GM19455 (cell line): ENCODE data around the gene FOXO3.
"Not testable (repeated sequence)": the region's sequence is repeated elsewhere in the genome, so short reads cannot be mapped to it uniquely, and the experiment has no call there.

ENCODE experiments used
- ATAC-seq: cut with Tn5 transposase; IDR thresholded peaks from one replicate; pipeline ENCODE4 v1.9.1; 2021; ENCODE audit not compliant: unreplicated experiment

Gene FOXO3

GRCh38 chr6:108677894-108678293 is 117.2 kb downstream of the FOXO3 start:
- ATAC-seq: no peak

- ATAC-seq: not testable (repeated sequence)
These were observed 119.6 kb downstream of the FOXO3 start for GRCh38 chr6:108680314-108680713.

GRCh38 chr6:108681721-108682120 is 121.0 kb downstream of the FOXO3 start:
- ATAC-seq: not testable (repeated sequence)

- ATAC-seq: not testable (repeated sequence)
These were observed 121.8 kb downstream of the FOXO3 start for GRCh38 chr6:108682383-108683119.

GRCh38 chr6:108683976-108684375 is 123.3 kb downstream of the FOXO3 start:
- ATAC-seq: not testable (repeated sequence)

- no peak for ATAC-seq
These were observed 124.1 kb downstream of the FOXO3 start for GRCh38 chr6:108684771-108685329.

GRCh38 chr6:108685970-108686369 is 125.3 kb downstream of the FOXO3 start:
- no peak for ATAC-seq

GRCh38 chr6:108686896-108687295 is 126.2 kb downstream of the FOXO3 start:
- no peak for ATAC-seq

GRCh38 chr6:108687921-108688320 is 127.2 kb downstream of the FOXO3 start:
- no peak for ATAC-seq

GRCh38 chr6:108689272-108690161 is 128.8 kb downstream of the FOXO3 start:
- no peak for ATAC-seq

GRCh38 chr6:108690326-108691049 is 129.8 kb downstream of the FOXO3 start:
- no peak for ATAC-seq

- no peak for ATAC-seq
These were observed 132.9 kb downstream of the FOXO3 start for GRCh38 chr6:108693430-108694154.

GRCh38 chr6:108694816-108695215 is 134.1 kb downstream of the FOXO3 start:
- ATAC-seq: no peak

- no peak for ATAC-seq
These were observed 136.9 kb downstream of the FOXO3 start for GRCh38 chr6:108697561-108698161.

GRCh38 chr6:108698593-108699289 is 138.0 kb downstream of the FOXO3 start:
- ATAC-seq: no peak

- ATAC-seq: no peak
These were observed 138.7 kb downstream of the FOXO3 start for GRCh38 chr6:108699290-108700041.

GRCh38 chr6:108702106-108702851 is 141.6 kb downstream of the FOXO3 start:
- no peak for ATAC-seq

- ATAC-seq: no peak
These were observed 145.9 kb downstream of the FOXO3 start for GRCh38 chr6:108706649-108707048.
